ENCODE data around the gene WIPF1.

The WIPF1 gene

DNA sequence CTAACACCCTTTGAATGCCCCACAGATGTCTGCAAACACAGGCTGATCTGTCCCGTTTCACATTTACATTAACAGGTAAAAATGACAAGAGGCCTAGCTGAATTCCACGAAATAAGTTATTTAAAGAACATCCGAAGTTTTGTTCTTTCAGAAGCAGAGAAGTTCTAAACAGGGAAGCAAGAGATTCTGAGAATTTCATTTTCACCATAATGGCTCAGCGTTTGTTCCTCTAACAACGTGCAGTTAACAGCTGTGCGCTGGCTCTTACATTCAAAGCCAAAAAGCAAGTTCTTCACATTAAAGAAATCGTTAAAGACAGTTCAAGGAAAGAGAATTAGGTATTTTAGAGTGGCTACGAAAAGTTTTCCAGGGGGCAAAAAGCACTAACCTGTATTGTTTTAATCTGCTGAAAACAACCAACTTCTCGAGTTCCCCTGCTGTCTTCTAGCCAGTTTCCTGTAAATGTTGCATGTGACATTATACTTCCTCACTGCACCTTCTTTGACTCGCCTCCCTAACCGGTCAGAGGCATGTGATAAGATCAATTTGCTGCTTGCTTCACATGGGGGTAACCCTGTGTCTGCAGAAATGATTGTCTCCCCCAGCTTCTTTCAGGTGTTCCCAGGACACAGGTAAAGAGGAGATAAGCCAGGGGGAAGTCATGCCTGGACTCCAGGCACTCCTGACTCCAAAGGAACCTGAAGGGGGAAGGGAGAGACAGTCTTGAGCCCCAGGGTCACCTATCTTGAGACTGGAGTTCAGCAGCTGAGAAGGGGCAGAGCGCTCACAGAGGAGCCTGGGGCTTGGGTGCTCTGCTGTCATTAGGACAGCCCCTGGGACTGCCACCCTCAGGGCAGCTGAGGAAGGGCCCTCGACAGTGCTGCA is 36.8 kb upstream of the WIPF1 start:
- ATAC-seq (ENCODE audit: low read depth) (no peak; the same call in 2 of the 3 replicates), DNase-seq (ENCODE audit: low spot score) (no peak)
- Histone ChIP-seq H3K36me3 (ENCODE audit: low read depth) (no peaks in the 10 kb centered on the region), H3K9me3 (ENCODE audit: severe bottlenecking) (no peaks in the 10 kb centered on the region), H3K27me3 (ENCODE audit: insufficient read depth, poor library complexity, severe bottlenecking) (no peaks in the 10 kb centered on the region), H3K27ac (ENCODE audit: poor library complexity, severe bottlenecking) (no peak overlapping the region), H3K4me1 (ENCODE audit: insufficient read depth, poor library complexity, severe bottlenecking) (no peaks in the 10 kb centered on the region), H3K4me3 (ENCODE audit: severe bottlenecking) (no peak overlapping the region)
- TF ChIP-seq, protein P1, sequence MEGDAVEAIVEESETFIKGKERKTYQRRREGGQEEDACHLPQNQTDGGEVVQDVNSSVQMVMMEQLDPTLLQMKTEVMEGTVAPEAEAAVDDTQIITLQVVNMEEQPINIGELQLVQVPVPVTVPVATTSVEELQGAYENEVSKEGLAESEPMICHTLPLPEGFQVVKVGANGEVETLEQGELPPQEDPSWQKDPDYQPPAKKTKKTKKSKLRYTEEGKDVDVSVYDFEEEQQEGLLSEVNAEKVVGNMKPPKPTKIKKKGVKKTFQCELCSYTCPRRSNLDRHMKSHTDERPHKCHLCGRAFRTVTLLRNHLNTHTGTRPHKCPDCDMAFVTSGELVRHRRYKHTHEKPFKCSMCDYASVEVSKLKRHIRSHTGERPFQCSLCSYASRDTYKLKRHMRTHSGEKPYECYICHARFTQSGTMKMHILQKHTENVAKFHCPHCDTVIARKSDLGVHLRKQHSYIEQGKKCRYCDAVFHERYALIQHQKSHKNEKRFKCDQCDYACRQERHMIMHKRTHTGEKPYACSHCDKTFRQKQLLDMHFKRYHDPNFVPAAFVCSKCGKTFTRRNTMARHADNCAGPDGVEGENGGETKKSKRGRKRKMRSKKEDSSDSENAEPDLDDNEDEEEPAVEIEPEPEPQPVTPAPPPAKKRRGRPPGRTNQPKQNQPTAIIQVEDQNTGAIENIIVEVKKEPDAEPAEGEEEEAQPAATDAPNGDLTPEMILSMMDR (IDR thresholded peaks at IDR 0.05; ENCODE audit: poor library complexity, severe bottlenecking): no peak

DNA sequence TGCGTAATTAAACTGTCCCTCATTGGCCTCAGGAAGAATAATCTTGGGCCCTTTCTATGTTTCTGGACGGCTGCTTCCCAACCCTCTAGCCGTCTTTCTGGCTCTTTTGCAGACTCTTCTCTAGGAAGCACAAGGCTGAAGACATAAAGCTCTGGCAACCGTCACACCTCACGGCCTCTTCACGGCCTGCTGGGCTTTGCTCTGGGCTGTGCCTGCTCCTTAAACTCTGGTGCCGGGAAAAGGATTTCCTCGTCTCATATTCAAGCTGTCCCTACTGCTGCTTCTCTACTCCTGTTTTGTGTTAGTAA is 36.0 kb upstream of the WIPF1 start:
- TF ChIP-seq, protein P1 (IDR thresholded peaks at IDR 0.05; ENCODE audit: poor library complexity, severe bottlenecking): no peak
- no peak overlapping the region for H3K27ac ChIP-seq (ENCODE audit: poor library complexity, severe bottlenecking)
- no peaks in the 10 kb centered on the region for H3K9me3 ChIP-seq (ENCODE audit: severe bottlenecking)
- ATAC-seq (ENCODE audit: low read depth): no peak
- no peaks in the 10 kb centered on the region for H3K4me1 ChIP-seq (ENCODE audit: insufficient read depth, poor library complexity, severe bottlenecking)
- H3K4me3 ChIP-seq (ENCODE audit: severe bottlenecking): no peak overlapping the region
- H3K27me3 ChIP-seq (ENCODE audit: insufficient read depth, poor library complexity, severe bottlenecking): no peaks in the 10 kb centered on the region
- no peaks in the 10 kb centered on the region for H3K36me3 ChIP-seq (ENCODE audit: low read depth)
- DNase-seq (ENCODE audit: low spot score): no peak

DNA sequence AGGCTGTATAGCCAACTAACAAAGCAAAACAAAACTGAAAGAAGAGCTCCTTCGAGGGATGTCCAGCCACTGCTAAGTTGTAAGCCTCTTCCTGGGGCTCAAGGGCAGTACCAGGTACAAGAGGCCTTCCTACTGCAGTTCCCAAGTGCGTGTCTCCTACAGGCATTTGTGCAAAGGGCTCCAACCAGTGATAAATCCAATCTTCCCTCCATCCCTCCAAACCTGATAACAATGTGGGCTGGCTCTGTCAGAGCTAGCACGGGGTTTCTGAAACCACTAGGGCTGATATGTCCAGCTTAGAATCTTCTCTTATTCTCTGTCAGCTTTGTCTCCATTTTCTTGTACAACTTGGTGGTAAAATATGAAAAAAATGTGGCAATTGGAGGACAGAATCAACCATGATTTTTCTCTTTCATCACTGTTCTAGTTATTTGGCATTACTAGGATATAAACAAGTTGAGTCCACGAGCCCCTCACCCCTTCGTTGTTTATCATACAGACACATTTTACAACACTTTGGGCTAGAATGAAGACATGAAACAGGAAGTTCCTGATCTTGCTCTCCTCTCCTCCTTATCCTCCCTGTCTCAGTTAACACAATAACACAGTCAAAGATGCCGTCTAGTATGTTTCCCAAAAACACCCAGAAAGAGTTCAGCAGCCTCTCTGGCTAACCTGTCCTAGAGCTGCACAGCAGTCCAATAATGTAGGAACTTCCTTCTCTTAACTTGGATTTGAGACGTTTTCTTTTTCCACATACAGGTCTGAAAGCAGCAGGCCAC is 35.4 kb upstream of the WIPF1 start:
- H3K27me3 ChIP-seq (ENCODE audit: insufficient read depth, poor library complexity, severe bottlenecking): no peaks in the 10 kb centered on the region
- TF ChIP-seq, protein P1 (IDR thresholded peaks at IDR 0.05; ENCODE audit: poor library complexity, severe bottlenecking): no peak
- H3K4me3 ChIP-seq (ENCODE audit: severe bottlenecking): no peak overlapping the region
- DNase-seq (ENCODE audit: low spot score) (no peak), ATAC-seq (ENCODE audit: low read depth) (no peak)
- H3K36me3 ChIP-seq (ENCODE audit: low read depth): no peaks in the 10 kb centered on the region
- no peaks in the 10 kb centered on the region for H3K4me1 ChIP-seq (ENCODE audit: insufficient read depth, poor library complexity, severe bottlenecking)
- H3K9me3 ChIP-seq (ENCODE audit: severe bottlenecking): no peaks in the 10 kb centered on the region
- H3K27ac ChIP-seq (ENCODE audit: poor library complexity, severe bottlenecking): no peak overlapping the region

DNA sequence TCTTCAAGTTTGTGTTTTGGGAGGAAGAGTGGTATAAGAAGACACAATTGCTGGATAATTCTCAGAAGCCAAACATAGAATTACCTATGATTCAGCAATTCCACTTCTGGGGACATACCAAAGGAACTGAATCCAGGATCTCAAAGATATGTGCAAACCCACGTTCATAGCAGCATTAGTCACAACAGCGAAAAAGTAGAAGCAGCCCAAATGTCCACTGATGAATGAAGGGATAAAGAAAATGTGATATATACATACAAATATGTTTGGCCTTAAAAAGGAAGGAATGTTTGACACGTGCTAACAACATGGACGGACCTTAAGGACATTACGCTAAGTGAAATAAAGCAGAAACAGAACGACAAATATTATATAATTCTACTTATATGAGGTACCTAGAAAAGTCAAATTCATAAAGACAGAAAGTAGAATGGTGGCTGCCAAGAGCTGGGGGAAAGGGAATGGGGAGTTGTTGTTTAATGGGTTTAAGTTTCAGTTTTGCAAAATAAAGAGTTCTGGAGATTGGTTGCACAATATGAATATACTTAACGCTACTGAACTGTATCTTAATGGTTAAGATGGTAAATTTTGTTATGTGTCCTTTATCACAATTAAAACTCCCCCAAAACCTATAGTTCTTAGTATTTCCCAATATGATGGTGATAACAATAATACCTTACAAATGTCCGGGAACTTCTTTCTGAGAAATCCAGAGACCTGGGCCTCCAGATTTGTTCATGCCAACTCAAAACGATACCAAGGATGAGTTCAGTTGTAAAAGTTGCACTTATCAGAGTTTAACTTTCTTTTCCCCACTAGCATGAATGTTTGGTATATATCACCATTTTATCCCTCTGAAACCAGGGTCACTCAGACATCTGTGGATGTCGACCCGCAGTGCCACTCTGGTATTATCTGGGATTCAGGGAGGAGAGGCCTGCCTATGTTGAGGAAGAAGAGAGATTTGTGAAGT is 33.7 kb upstream of the WIPF1 start:
- no peak for ATAC-seq (ENCODE audit: low read depth)
- Histone ChIP-seq H3K36me3 (ENCODE audit: low read depth) (no peaks in the 10 kb centered on the region), H3K27me3 (ENCODE audit: insufficient read depth, poor library complexity, severe bottlenecking) (no peaks in the 10 kb centered on the region), H3K27ac (ENCODE audit: poor library complexity, severe bottlenecking) (no peak overlapping the region), H3K9me3 (ENCODE audit: severe bottlenecking) (no peaks in the 10 kb centered on the region), H3K4me1 (ENCODE audit: insufficient read depth, poor library complexity, severe bottlenecking) (no peaks in the 10 kb centered on the region), H3K4me3 (ENCODE audit: severe bottlenecking) (no peak overlapping the region)
- no peak for DNase-seq (ENCODE audit: low spot score)
- TF ChIP-seq, protein P1 (IDR thresholded peaks at IDR 0.05; ENCODE audit: poor library complexity, severe bottlenecking): no peak
